SK-N-SH (cell line): ENCODE data around the gene DBX1. TPM values are rescaled to one million over a fixed set of nuclear protein-coding genes. Genes with fewer than 3 reads are reported as not detected.

Experiments
- CTCF ChIA-PET: fragments of 300-600, 350-600 bp; formaldehyde crosslinking; extraction: SDS; loops from one replicate; lab custom pipeline; 2021; lab: Yijun Ruan, JAX
- POLR2A ChIA-PET: fragments of 350-600 bp; sonication (Branson Sonifier 250); formaldehyde crosslinking; extraction: SDS; loops from one replicate; lab custom pipeline; 2020; ENCODE audit warnings: antibody characterized with exemption, inconsistent platforms; lab: Yijun Ruan, JAX
- DNase-seq: peaks from one replicate; pipeline ENCODE4 v3.0.0; 2012
- H2AFZ ChIP-seq: fragments of 200-600 bp; sonication (generic); 2 replicates; pipeline ENCODE4 v1.8.1; 2016; ENCODE audit warnings: antibody characterized with exemption, mild to moderate bottlenecking, low read depth
- H3F3A ChIP-seq: fragments of 200-600 bp; sonication (generic); replicated peaks from 2 replicates; pipeline ENCODE3; 2016; ENCODE audit warnings: antibody characterized with exemption, mild to moderate bottlenecking; ENCODE audit not compliant: insufficient read depth
- H3K27ac ChIP-seq, 2 experiments: fragments of 200-500 bp in 1 of 2; fragments of 200-600 bp in 1 of 2; sonication (Bioruptor generic) in 1 of 2; sonication (generic), shearing (Covaris generic) in 1 of 2; 2 replicates each; pipeline versions ENCODE4 v1.5.1 to v1.6.1; 2014 to 2016; ENCODE audit warnings: low read depth in 2 of 2, inconsistent platforms in 1 of 2, low read length in 1 of 2, mild to moderate bottlenecking in 1 of 2, mixed read lengths in 1 of 2
- H3K27me3 ChIP-seq: fragments of 200-600 bp; sonication (generic), shearing (Covaris generic); 2 replicates; pipeline ENCODE4 v1.6.1; 2016; ENCODE audit warnings: mixed run types; ENCODE audit not compliant: insufficient read depth
- H3K36me3 ChIP-seq, 2 experiments: fragments of 200-500 bp in 1 of 2; fragments of 200-600 bp in 1 of 2; sonication (Bioruptor generic) in 1 of 2; sonication (generic) in 1 of 2; replicated peaks in 1 of 2; 2 replicates each; pipeline versions ENCODE3 to v1.5.1; 2014 to 2016; ENCODE audit warnings: low read length in 1 of 2, mild to moderate bottlenecking in 1 of 2; ENCODE audit not compliant: insufficient read depth in 2 of 2, control insufficient read depth in 1 of 2
- H3K4me1 ChIP-seq, 2 experiments: fragments of 200-500 bp in 1 of 2; fragments of 200-600 bp in 1 of 2; sonication (Bioruptor generic) in 1 of 2; sonication (generic), shearing (Covaris generic) in 1 of 2; 2 replicates each; pipeline versions ENCODE4 v1.5.1 to v1.6.1; 2014 to 2016; ENCODE audit warnings: low read depth in 1 of 2, low read length in 1 of 2, mixed run types in 1 of 2; ENCODE audit not compliant: insufficient read depth in 2 of 2, control insufficient read depth in 1 of 2
- H3K4me2 ChIP-seq: fragments of 200-600 bp; sonication (generic), shearing (Covaris generic); 2 replicates; pipeline ENCODE4 v1.6.1; 2017; ENCODE audit warnings: mixed run types
- H3K4me3 ChIP-seq, 2 experiments: fragments of 200-500 bp in 1 of 2; fragments of 200-600 bp in 1 of 2; sonication (Bioruptor generic) in 1 of 2; sonication (generic), shearing (Covaris generic) in 1 of 2; 2 replicates each; pipeline versions ENCODE4 v1.5.1 to v1.8.1; 2014 to 2016; ENCODE audit warnings: low read depth in 2 of 2, inconsistent platforms in 1 of 2, low read length in 1 of 2, mild to moderate bottlenecking in 1 of 2, mixed read lengths in 1 of 2, moderate library complexity in 1 of 2
- H3K79me2 ChIP-seq: fragments of 200-600 bp; sonication (generic); 2 replicates; pipeline ENCODE4 v1.8.1; 2017; ENCODE audit warnings: mild to moderate bottlenecking; ENCODE audit not compliant: insufficient read depth
- H3K9ac ChIP-seq: fragments of 200-600 bp; sonication (generic); 2 replicates; pipeline ENCODE4 v1.6.1; 2017; ENCODE audit warnings: mixed run types
- H3K9me2 ChIP-seq: fragments of 200-600 bp; sonication (generic); 2 replicates; pipeline ENCODE4 v1.6.1; 2017; ENCODE audit warnings: mixed run types
- H3K9me3 ChIP-seq: fragments of 200-600 bp; sonication (generic); 2 replicates; pipeline ENCODE4 v1.6.1; 2017; ENCODE audit warnings: mixed run types, mild to moderate bottlenecking, moderate library complexity
- H4K20me1 ChIP-seq: fragments of 200-600 bp; sonication (generic); 2 replicates; pipeline ENCODE4 v1.6.1; 2017; ENCODE audit warnings: mild to moderate bottlenecking, mixed run types; ENCODE audit not compliant: insufficient read depth
- CHD2 ChIP-seq: fragments of 150-350 bp; IDR thresholded peaks from 2 replicates; pipeline ENCODE4 v1.6.1; 2018; ENCODE audit warnings: low read length; ENCODE audit not compliant: partially characterized antibody
- FOSL2 ChIP-seq: IDR thresholded peaks from 2 replicates; pipeline ENCODE4 v1.4.0; 2012; ENCODE audit warnings: low read depth, mild to moderate bottlenecking, moderate library complexity, borderline replicate concordance
- GABPA ChIP-seq: IDR thresholded peaks from 2 replicates; pipeline ENCODE4 v1.4.0; 2012; ENCODE audit warnings: low read depth, mild to moderate bottlenecking
- GATA2 ChIP-seq: sonication (generic); formaldehyde crosslinking; IDR thresholded peaks from 2 replicates; pipeline ENCODE4 v1.5.0; 2020; ENCODE audit warnings: mild to moderate bottlenecking, missing genetic modification reagents
- MEF2A ChIP-seq: IDR thresholded peaks from 2 replicates; pipeline ENCODE4 v1.4.0; 2012; ENCODE audit warnings: low read depth, borderline replicate concordance
- NFIC ChIP-seq: IDR thresholded peaks from 2 replicates; pipeline ENCODE4 v1.4.0; 2012; ENCODE audit warnings: borderline replicate concordance
- NRF1 ChIP-seq: IDR thresholded peaks from 2 replicates; pipeline ENCODE4 v1.6.1; 2012; ENCODE audit warnings: low read depth, mild to moderate bottlenecking, low read length
- POLR2AphosphoS5 ChIP-seq: IDR thresholded peaks from 2 replicates; pipeline ENCODE4 v1.6.1; 2012; ENCODE audit warnings: low read depth, low read length
- RCOR1 ChIP-seq: fragments of 150-350 bp; IDR thresholded peaks from 2 replicates; pipeline ENCODE4 v1.6.1; 2017; ENCODE audit warnings: antibody characterized with exemption, low read length
- RFX5 ChIP-seq: IDR thresholded peaks from 2 replicates; pipeline ENCODE4 v1.6.1; 2012; ENCODE audit warnings: mild to moderate bottlenecking, improper control_type of control experiment, low read length
- SIN3A ChIP-seq: IDR thresholded peaks from 2 replicates; pipeline ENCODE4 v1.6.1; 2012; ENCODE audit warnings: low read depth, mild to moderate bottlenecking, low read length, moderate library complexity, borderline replicate concordance
- TEAD4 ChIP-seq: IDR thresholded peaks from 2 replicates; pipeline ENCODE4 v1.4.0; 2012; ENCODE audit warnings: mild to moderate bottlenecking, borderline replicate concordance; ENCODE audit not compliant: insufficient read depth
- YY1 ChIP-seq: IDR thresholded peaks from 2 replicates; pipeline ENCODE4 v1.4.0; 2012; ENCODE audit warnings: low read depth, mild to moderate bottlenecking
- WGBS: methylation state at CpG from one replicate; pipeline ENCODE4 v1.1.6; 2017; ENCODE audit warnings: low lambda C conversion rate; 5-methylcytosine and 5-hydroxymethylcytosine counted together
- polyA plus RNA-seq, 3 experiments: library from polyadenylated mRNA; depleted of rRNA; stranded (reverse); fragments of >200 nt; gene quantifications; 2 replicates each; pipeline ENCODE4 v1.2.3, GENCODE V29; 2012
- TF ChIP-seq, protein P1 (sequence below): IDR thresholded peaks from 2 replicates; pipeline ENCODE4 v1.4.0; 2012; ENCODE audit warnings: low read depth, borderline replicate concordance
- TF ChIP-seq, protein P2 (sequence below): IDR thresholded peaks from 2 replicates; pipeline ENCODE4 v1.4.0; 2012; ENCODE audit warnings: low read depth, borderline replicate concordance
- TF ChIP-seq, protein P3 (sequence below): IDR thresholded peaks from 2 replicates; pipeline ENCODE4 v1.4.0; 2012; ENCODE audit warnings: low read depth
- TF ChIP-seq, protein P4 (sequence below): fragments of 150-350 bp; IDR thresholded peaks from 2 replicates; pipeline ENCODE4 v1.6.1; 2016; ENCODE audit warnings: mild to moderate bottlenecking, low read depth, low read length
- TF ChIP-seq, protein P5 (sequence below): fragments of 150-350 bp; IDR thresholded peaks from 2 replicates; pipeline ENCODE4 v1.6.1; 2017; ENCODE audit warnings: antibody characterized with exemption, low read length, low read depth, borderline replicate concordance

DBX1 gene
- polyA plus RNA-seq, 1 of the 3 experiments (the other 2 are of a cell fraction): not detected

DNA sequence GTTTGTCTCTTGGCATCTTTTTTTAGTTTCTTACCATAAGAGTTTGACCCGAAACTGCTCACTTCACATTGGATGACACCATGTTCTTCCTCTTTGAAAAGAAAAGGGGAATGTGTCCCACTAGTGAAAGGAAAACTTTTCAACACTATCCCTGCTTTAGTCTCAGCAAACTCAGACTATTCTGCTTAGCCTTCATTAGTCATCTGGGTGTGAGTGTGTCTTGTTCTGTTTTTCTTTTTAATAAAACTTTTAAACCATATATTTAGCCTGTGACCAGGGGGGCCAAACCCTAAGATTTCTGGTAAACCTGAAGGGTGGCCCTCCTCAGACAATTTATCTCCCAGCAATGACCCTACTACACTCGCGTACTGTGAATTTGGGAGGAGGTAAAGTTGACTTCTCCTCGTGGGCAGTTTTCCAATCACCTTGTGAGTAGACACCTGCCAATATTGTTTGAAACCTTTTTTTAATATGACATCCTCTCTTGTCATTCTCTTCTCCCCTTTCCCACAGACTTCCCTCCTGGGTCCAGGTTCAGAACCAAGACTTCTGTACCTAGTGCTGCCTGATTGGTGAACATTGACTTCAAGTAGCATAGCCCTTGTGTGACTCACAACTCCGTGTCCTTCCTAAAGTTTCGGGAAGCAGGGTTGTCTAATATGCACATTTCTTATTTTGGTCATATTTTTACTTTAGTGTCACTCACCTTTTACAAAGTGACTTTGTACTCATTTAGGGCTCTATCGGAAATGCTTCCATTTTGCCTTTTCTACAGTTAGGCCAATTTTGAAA, 39.9 kb downstream of the DBX1 start:
- ChIA-PET POLR2A (no interaction called here), CTCF (no interaction called here)
- H3K27ac ChIP-seq: peak overlapping the region in 1 of 2 experiments; percentile 5; a peak in 1 of 4 replicates
- peaks cover 0 to 2% of the 10 kb centered on the region in 2 experiments; a peak in 1 of 4 replicates for H3K4me1 ChIP-seq
- H3K9ac ChIP-seq: no peak overlapping the region
- 91% methylated on average over 7 of the region's 7 CpGs for WGBS
- peaks cover 2% of the 10 kb centered on the region; the same call in 1 of the 2 replicates for H3K79me2 ChIP-seq
- H3K4me3 ChIP-seq: no peak overlapping the region
- peaks cover 23% of the 10 kb centered on the region for H3F3A ChIP-seq
- no peaks in the 10 kb centered on the region for H4K20me1 ChIP-seq
- H3K4me2 ChIP-seq: no peak overlapping the region
- DNase-seq: no peak
- no peaks in the 10 kb centered on the region for H3K9me3 ChIP-seq
- TF ChIP-seq MEF2A: no peak
- no peak for TF ChIP-seq TEAD4
- no peak for TF ChIP-seq RCOR1
- TF ChIP-seq, protein P1, sequence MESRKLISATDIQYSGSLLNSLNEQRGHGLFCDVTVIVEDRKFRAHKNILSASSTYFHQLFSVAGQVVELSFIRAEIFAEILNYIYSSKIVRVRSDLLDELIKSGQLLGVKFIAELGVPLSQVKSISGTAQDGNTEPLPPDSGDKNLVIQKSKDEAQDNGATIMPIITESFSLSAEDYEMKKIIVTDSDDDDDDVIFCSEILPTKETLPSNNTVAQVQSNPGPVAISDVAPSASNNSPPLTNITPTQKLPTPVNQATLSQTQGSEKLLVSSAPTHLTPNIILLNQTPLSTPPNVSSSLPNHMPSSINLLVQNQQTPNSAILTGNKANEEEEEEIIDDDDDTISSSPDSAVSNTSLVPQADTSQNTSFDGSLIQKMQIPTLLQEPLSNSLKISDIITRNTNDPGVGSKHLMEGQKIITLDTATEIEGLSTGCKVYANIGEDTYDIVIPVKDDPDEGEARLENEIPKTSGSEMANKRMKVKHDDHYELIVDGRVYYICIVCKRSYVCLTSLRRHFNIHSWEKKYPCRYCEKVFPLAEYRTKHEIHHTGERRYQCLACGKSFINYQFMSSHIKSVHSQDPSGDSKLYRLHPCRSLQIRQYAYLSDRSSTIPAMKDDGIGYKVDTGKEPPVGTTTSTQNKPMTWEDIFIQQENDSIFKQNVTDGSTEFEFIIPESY: no peak
- no peak for TF ChIP-seq NFIC
- TF ChIP-seq FOSL2: no peak
- TF ChIP-seq, protein P2, sequence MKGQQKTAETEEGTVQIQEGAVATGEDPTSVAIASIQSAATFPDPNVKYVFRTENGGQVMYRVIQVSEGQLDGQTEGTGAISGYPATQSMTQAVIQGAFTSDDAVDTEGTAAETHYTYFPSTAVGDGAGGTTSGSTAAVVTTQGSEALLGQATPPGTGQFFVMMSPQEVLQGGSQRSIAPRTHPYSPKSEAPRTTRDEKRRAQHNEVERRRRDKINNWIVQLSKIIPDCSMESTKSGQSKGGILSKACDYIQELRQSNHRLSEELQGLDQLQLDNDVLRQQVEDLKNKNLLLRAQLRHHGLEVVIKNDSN: no peak
- no peak for TF ChIP-seq CHD2
- TF ChIP-seq RFX5: no peak
- TF ChIP-seq YY1: no peak
- TF ChIP-seq, protein P3, sequence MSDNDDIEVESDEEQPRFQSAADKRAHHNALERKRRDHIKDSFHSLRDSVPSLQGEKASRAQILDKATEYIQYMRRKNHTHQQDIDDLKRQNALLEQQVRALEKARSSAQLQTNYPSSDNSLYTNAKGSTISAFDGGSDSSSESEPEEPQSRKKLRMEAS: no peak
- TF ChIP-seq, protein P4, sequence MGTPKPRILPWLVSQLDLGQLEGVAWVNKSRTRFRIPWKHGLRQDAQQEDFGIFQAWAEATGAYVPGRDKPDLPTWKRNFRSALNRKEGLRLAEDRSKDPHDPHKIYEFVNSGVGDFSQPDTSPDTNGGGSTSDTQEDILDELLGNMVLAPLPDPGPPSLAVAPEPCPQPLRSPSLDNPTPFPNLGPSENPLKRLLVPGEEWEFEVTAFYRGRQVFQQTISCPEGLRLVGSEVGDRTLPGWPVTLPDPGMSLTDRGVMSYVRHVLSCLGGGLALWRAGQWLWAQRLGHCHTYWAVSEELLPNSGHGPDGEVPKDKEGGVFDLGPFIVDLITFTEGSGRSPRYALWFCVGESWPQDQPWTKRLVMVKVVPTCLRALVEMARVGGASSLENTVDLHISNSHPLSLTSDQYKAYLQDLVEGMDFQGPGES: no peak
- no peak for TF ChIP-seq GABPA
- TF ChIP-seq NRF1: no peak
- TF ChIP-seq GATA2 (CRISPR knock-in tag): no peak
- no peak for TF ChIP-seq SIN3A
- TF ChIP-seq, protein P5, sequence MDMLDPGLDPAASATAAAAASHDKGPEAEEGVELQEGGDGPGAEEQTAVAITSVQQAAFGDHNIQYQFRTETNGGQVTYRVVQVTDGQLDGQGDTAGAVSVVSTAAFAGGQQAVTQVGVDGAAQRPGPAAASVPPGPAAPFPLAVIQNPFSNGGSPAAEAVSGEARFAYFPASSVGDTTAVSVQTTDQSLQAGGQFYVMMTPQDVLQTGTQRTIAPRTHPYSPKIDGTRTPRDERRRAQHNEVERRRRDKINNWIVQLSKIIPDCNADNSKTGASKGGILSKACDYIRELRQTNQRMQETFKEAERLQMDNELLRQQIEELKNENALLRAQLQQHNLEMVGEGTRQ: no peak
- no peak for TF ChIP-seq POLR2AphosphoS5
- no peak overlapping the region for H2AFZ ChIP-seq
- peaks cover 53 to 59% of the 10 kb centered on the region in 2 experiments for H3K36me3 ChIP-seq
- H3K9me2 ChIP-seq: no peaks in the 10 kb centered on the region
- no peaks in the 10 kb centered on the region for H3K27me3 ChIP-seq
